AG10803 (cell line): ENCODE results near the gene ANKS1B.

Experiments used
- DNase-seq: peaks from one replicate; pipeline ENCODE4 v3.0.0; 2010; ENCODE audit warnings: low read depth
- H3K4me3 ChIP-seq: 2 replicates; pipeline ENCODE4 v1.5.1; 2011; ENCODE audit warnings: mild to moderate bottlenecking, low read length, control low read depth
- CTCF ChIP-seq: conservative IDR thresholded peaks from 2 replicates; pipeline ENCODE4 v1.5.1; 2011; ENCODE audit warnings: mild to moderate bottlenecking, low read length, control low read depth, inconsistent platforms

Gene ANKS1B

DNA sequence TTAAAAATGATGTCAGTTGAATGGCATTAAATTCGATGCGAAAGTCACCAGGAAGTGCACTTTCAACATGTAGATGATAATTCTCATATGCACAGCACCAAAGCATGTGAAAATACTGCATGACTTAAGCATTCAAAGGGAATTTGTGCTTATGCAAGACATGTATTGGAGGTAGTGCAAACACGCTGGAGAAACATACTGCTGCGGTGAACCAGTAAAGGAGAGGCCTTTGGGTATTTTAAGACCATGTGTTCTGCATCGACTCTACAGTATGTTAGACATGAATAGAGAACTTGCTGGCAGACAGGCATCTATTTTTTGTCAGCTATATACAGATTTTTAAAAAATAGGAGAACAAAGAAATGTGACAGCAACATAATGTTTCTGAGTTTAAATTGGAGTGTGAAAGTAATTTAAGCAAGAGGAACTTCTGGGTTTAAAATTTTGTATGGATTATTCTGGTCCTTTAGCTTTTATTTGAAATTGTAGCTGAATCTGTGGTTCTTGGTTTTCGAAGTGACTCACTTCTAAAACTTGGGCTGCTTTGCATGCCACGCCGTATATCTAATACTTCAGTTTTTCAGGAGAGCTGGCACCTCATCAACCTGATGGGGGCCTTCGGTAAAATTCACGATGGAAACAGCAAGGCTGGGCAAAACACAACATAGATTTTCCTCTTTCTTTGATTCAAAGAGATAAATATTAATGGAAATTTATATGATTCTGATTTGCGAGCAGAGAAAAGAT lies 930.9 kb downstream of the ANKS1B start:
- peak; percentile 23 for DNase-seq
- TF ChIP-seq CTCF = no peak
- no peak overlapping the region for H3K4me3 ChIP-seq

GRCh38 chr12:99049774-99050173 lies 935.0 kb downstream of the ANKS1B start:
- TF ChIP-seq CTCF = no peak
- DNase-seq = no peak
- no peak overlapping the region for H3K4me3 ChIP-seq

GRCh38 chr12:99045158-99045557 lies 939.6 kb downstream of the ANKS1B start:
- H3K4me3 ChIP-seq = no peak overlapping the region
- no peak for DNase-seq
- TF ChIP-seq CTCF = no peak

GRCh38 chr12:99043319-99043914 lies 941.3 kb downstream of the ANKS1B start:
- H3K4me3 ChIP-seq = no peak overlapping the region
- TF ChIP-seq CTCF = peak; percentile 97
- peak; percentile 66 for DNase-seq

GRCh38 chr12:99042226-99042625 lies 942.5 kb downstream of the ANKS1B start:
- no peak for DNase-seq
- no peak overlapping the region for H3K4me3 ChIP-seq
- TF ChIP-seq CTCF = no peak

DNA sequence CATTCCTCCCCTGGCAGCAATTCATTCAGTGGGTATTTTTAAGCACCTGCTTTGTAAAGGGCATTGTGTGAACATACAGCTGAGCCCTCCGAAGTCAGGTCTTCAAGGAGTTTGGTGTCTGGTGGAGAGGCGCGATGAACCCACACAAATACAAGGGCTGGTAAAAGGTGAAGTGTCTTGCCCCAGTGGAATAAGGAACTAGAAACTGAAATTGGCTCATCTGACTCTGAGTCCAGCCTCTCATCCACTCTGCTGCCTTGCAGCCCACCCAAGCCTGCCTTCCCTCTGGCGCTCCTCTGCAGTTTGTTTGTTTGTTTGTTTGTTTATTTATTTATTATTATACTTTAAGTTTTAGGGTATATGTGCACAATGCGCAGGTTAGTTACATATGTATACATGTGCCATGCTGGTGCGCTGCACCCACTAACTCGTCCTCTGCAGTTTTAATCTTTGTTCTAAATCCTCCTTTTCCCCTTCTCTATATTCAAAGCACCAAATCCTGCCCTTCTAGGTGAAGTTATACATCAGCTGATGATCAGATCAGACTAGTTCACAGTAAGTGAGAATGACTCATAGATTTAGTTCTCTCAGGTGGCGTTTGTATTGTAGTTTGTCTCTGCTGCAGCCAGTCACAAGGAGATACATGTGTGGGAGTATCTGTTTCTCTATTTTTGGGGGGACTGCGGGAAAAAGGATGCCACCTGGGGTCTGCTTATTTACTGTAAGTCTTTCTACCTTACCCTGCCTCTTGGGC lies 945.2 kb downstream of the ANKS1B start:
- no peak for TF ChIP-seq CTCF
- no peak overlapping the region for H3K4me3 ChIP-seq
- no peak for DNase-seq
